Left ventricle myocardium superior (tissue), 1 donor: ENCODE data around the gene COIL. TPM values are rescaled to one million over a fixed set of nuclear protein-coding genes. Genes with fewer than 3 reads are reported as not detected.

Source experiments
- ATAC-seq: fragments of 200-7000 bp; cut with Tn5 transposase; one replicate; pipeline ENCODE4 v1.9.1; 2020; ENCODE audit warnings: mild to moderate bottlenecking, moderate library complexity
- DNase-seq: peaks from one replicate; pipeline ENCODE4 v3.0.0-alpha.2; 2020
- intact Hi-C: fragments of 100-400 bp; cut with micrococcal nuclease; formaldehyde crosslinking; loops from one replicate; pipeline ENCODE4 v1.11.0; 2022
- total RNA-seq: library from RNA; stranded (reverse); fragmentation: NEBNext Ultra II Directional; extraction: Animal tissue kit (Norgen Biotek cat#: 25700); gene quantifications from one replicate; pipeline ENCODE4 v1.2.1, GENCODE V29; 2021
- donor health status: DM: no; HTN: yes; CAD: no; lungs with severe emphysema.

The COIL gene
- total RNA-seq, 1 donor from 2014 or later, result 8.1 TPM

DNA sequence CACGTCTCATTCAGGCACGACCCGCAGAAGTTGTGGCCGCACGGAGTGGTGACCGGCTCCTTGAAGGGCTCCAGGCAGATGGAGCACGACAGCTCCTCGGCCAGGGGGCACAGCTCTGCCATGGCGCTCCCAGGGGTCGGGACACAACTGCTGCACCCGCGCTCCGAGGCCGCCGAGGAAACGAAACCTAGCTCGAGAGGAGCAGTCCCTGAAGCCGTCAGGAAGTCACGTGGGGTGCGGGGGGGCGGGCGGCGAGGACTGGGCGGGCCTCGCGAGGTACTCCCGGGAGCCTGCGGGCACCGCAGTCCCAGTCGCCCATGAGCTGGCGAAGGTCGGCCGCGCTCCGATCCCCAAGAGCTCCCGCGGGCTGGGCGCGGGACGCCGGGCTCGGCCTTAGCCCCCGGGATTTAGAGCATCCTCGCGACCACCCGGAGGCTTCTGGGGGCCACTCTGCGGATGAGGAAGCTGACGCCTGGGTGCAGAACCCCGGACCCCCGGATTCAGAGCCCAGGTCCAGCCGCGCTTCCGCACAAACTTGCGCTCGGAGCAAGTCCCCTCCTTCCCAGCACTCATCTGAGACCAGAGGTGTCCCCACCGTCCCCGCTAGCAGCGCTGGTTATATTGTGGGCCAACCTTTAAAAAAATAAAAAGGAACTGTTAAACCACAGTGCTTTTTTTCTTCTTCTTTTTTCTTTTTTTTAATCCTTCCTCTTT lies 46.8 kb downstream of the COIL start, which contains the start of gene TRIM25:
TRIM25 (minus strand) TSS at position 183 of the 714 bp plus-strand sequence; CDS start at position 122, 61 bp downstream.
- intact Hi-C loops, result no loop called here
- ATAC-seq (peak; percentile 98), DNase-seq (peak; percentile 92)

DNA sequence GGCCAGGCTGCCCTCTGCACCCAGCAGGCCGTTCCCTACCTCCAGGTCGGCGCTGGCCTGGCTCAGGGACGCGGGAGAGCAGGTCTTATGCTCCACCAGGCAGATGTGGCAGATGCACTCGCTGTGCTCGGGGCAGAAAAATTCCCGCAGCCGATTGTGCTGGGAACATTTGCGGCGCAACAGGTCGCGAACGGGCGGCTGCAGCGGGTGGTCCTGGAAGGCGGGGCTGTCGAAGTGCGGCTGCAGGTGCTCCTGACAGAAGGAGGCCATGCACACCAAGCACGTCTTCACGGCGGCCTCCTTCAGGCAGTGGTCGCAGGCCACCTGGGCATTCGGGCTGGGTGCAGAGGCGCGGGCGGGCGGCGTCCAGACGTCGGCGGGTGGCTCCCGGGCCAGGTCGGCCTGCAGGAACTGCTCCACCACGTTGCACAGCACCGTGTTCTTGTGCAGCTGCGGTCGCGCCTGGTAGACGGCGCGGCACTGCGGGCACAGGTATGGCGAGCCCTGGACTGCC lies 47.4 kb downstream of the COIL start:
- intact Hi-C loops, result no loop called here
- DNase-seq (no peak), ATAC-seq (peak; percentile 60)

GRCh38 chr17:56913000-56913311 lies 47.9 kb downstream of the COIL start:
- no peak for ATAC-seq
- DNase-seq, result no peak

GRCh38 chr17:56912105-56912999 lies 48.5 kb downstream of the COIL start:
- ATAC-seq, result no peak
- peak; percentile 58 for DNase-seq

More at GRCh38 chr17:56913000-56913311, 47.9 kb downstream of the COIL start:
- intact Hi-C loops, result no loop called here

GRCh38 chr17:56910509-56911235 lies 50.2 kb downstream of the COIL start:
- ATAC-seq (no peak), DNase-seq (no peak)
- intact Hi-C loops, result no loop called here

More at GRCh38 chr17:56912105-56912999, 48.5 kb downstream of the COIL start:
- intact Hi-C loops, result no loop called here

GRCh38 chr17:56909742-56910508 lies 50.9 kb downstream of the COIL start:
- ATAC-seq, result peak; percentile 9
- no peak for DNase-seq
- intact Hi-C loops, result no loop called here

DNA sequence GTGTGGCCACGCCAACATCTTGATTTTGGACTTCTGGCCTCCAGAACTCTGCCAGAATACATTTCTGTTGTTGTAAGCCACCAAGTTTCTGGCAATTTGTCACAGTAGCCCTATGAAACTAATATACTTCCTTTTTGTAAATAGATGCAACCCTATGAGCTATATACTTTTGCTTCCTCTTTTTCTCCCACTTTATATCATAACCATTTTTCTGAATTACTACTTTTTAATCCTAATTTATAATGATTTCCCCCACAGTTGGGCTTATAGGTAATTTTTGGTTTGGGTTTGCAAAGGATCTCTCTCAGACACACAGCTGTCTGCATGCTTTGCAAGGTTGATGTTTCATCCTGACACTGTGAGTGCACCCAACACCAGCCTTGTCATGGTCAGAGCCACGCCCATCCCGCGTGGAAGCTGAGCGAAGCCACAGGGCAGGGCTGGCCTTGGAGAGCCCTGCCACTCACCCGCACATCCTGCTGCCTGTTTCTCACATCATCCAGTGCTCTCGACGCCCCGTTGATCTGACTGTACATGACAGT lies 52.8 kb downstream of the COIL start:
- peak; percentile 59 for ATAC-seq
- intact Hi-C loops, result no loop called here
- peak; percentile 72 for DNase-seq

- ATAC-seq, result no peak
- no peak for DNase-seq
- intact Hi-C loops, result no loop called here
Observed at GRCh38 chr17:56903560-56903959, 57.3 kb downstream of the COIL start.

- ATAC-seq, result no peak
- DNase-seq, result no peak
- intact Hi-C loops, result no loop called here
Observed at GRCh38 chr17:56902348-56902747, 58.5 kb downstream of the COIL start.

GRCh38 chr17:56899403-56899802 lies 61.4 kb downstream of the COIL start:
- ATAC-seq (no peak), DNase-seq (no peak)
- intact Hi-C loops, result no loop called here

DNA sequence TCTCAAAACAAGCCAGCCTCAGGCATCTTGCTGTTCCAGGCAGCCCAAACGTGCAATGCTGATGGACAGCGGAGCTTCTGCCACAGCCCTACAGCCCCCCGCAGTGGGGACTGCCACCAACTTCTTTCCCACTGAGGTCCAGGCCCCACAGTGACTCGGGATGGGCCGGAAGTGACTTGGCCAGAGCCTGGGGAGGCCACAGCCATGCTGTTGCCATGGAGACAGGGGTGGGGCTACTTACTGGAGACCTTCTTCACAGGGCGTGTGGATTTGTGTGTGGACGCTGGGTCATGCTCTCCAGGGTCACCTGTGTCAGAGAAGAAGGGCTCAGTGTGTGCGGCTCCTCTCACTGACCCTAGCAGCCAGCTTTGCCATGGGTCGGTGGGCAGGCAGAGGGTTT lies 62.0 kb downstream of the COIL start:
- no peak for ATAC-seq
- intact Hi-C loops, result no loop called here
- DNase-seq, result no peak

DNA sequence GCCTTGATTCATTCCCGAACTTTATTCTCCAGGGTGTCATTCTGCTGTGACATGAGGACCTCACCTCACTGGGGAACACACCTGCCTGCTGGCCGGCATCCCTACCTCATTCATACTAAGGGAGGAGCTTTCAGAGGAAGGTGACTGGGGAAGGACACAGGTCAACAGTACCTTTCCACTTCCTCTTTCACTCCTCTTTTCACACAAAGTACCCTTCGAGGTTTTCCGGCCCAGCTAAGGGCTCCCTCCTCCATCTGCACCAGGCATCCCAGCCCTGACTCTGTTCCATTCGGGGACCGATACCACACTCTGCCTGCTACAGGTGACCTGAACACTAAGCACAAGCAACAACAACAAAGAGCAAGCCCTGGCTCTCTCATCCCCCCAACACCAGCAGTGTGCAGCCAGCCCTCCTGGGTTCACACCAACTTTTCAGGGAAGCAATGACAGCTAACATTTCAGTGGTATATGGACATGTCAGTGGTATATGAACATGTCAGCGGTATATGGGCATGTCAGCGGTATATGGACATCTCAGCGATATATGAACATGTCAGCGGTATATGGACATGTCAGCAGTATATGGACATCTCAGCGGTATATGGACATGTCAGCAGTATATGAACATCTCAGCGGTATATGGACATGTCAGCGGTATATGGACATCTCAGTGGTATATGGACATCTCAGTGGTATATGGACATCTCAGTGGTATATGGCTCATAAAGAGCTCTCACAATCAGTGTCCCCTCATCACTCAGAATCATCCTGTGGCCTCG lies 63.0 kb downstream of the COIL start:
- ATAC-seq (no peak), DNase-seq (no peak)

GRCh38 chr17:56896968-56897359 lies 63.9 kb downstream of the COIL start:
- no peak for DNase-seq
- no peak for ATAC-seq
- intact Hi-C loops, result no loop called here

More for the DNA sequence above, 63.0 kb downstream of the COIL start:
- intact Hi-C loops, result no loop called here

GRCh38 chr17:56896217-56896967 lies 64.5 kb downstream of the COIL start:
- intact Hi-C loops, result no loop called here
- ATAC-seq (no peak), DNase-seq (no peak)

DNA sequence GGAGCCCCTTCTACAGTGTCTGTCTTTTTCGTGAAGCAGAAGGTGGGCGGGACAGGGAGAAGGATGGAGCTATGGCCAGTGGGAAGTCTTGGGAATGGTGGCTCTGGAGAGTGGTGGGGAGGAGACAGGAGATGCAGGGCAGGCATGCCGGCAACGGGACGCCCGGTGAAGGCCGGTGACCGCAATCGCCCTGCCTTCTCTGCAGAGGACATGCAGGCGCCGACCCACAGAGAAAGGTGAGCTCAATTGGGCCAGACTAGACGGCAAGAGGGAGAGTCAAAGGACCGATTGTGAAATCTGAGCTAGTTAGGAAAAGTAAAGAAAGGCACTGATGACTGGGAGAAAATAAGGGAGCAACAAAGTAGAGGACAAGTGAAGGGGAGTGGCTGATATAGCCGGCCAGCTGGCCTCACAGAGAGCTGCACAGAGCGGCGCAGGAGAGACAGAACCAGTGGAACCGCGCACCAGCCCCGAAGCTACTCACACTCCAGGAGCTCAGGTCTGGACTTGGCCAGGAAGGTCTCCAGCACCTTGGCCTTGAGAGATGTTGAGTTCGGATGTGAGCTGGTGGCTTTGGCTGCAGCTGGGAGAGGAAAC lies 65.9 kb downstream of the COIL start:
- ATAC-seq, result no peak
- DNase-seq, result no peak
- intact Hi-C loops, result no loop called here

DNA sequence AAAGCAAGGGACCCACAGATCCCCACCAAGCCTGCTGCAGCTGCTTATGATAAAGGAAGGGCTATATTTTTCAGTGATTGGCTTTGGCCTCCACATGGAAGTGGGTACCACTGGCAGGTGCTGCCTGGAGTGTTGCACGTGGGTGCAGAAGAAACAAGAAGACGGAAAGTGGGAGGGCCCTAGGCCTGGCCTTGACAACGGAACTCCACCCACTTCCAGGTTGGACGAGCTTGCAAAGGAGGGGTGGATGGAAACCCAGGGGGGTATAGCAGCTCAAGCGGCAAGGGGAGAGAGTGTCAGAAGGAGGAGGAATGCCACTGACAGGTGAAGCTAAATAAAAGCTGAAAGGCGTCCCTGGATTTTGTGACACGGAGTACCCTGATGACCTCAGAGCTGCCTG lies 67.3 kb downstream of the COIL start:
- intact Hi-C loops, result no loop called here
- DNase-seq (no peak), ATAC-seq (no peak)

DNA sequence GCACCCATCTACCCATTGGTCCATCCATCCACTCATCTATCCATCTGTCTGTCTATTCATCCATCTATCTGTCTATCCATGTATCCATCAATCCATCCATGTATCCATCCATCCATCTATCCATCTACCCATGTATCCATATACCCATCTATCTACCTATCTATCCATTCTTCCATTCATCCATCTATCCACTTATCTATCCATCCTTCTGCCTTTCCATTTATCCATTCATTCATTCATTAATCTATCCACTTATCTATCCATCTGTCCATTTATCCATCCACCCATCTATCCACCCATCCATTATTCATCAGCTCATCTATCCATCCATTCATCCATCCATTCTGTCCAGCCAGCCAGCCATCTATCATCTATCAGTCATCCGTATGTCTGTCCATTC lies 68.5 kb downstream of the COIL start:
- intact Hi-C loops, result no loop called here
- DNase-seq (no peak), ATAC-seq (no peak)
